MCF 10A (cell line): Measurements from ENCODE around the gene KRT79. TPM values are rescaled to one million over a fixed set of nuclear protein-coding genes. Genes with fewer than 3 reads are reported as not detected.

ENCODE experiments used
- BruUV-seq: library from RNA; stranded (reverse); fragments of 400-500 nt; replicated peaks from 2 replicates; lab custom pipeline; 2021; lab: Mats Ljungman, UMichigan
- CTCF ChIA-PET: fragments of 300-600 bp; sonication (Branson Sonifier 250); formaldehyde crosslinking; extraction: SDS; loops from one replicate; lab custom pipeline; 2021; ENCODE audit warnings: antibody characterized with exemption, inconsistent platforms; lab: Yijun Ruan, JAX
- POLR2A ChIA-PET: fragments of 300-600, 350-650 bp; sonication (Branson Sonifier 250); formaldehyde crosslinking; extraction: SDS; loops from one replicate; lab custom pipeline; 2020; ENCODE audit warnings: antibody characterized with exemption, inconsistent platforms; lab: Yijun Ruan, JAX
- DNase-seq: peaks from one replicate; pipeline ENCODE4 v3.0.0-alpha.2; 2018; ENCODE audit not compliant: unreplicated experiment
- H3K27ac Mint-ChIP-seq: one replicate; pipeline ENCODE4 v1.8.0; 2022; ENCODE audit warnings: mild to moderate bottlenecking, low read depth, mixed read lengths; ENCODE audit not compliant: unreplicated experiment
- H3K27me3 Mint-ChIP-seq: one replicate; pipeline ENCODE4 v1.8.0; 2022; ENCODE audit warnings: mixed read lengths; ENCODE audit not compliant: insufficient read depth, unreplicated experiment
- H3K36me3 Mint-ChIP-seq: one replicate; pipeline ENCODE4 v1.8.0; 2022; ENCODE audit warnings: mild to moderate bottlenecking, moderate library complexity, mixed read lengths; ENCODE audit not compliant: insufficient read depth, unreplicated experiment
- H3K4me1 Mint-ChIP-seq: one replicate; pipeline ENCODE4 v1.8.0; 2022; ENCODE audit warnings: mixed read lengths; ENCODE audit not compliant: insufficient read depth, unreplicated experiment
- H3K4me3 Mint-ChIP-seq: one replicate; pipeline ENCODE4 v1.8.0; 2022; ENCODE audit warnings: mild to moderate bottlenecking, moderate library complexity, mixed read lengths; ENCODE audit not compliant: unreplicated experiment
- H3K9me3 Mint-ChIP-seq: one replicate; pipeline ENCODE4 v1.8.0; 2022; ENCODE audit warnings: mixed read lengths; ENCODE audit not compliant: unreplicated experiment
- CTCF ChIP-seq: fragments of 200-600 bp; IDR thresholded peaks from one replicate; pipeline ENCODE4 v1.8.0; 2022; ENCODE audit warnings: antibody characterized with exemption, mild to moderate bottlenecking; ENCODE audit not compliant: unreplicated experiment
- intact Hi-C: fragments of 100-400 bp; cut with micrococcal nuclease; formaldehyde crosslinking; loops from 2 replicates; pipeline ENCODE4 v1.14.1; 2022
- total RNA-seq: library from RNA; stranded (reverse); gene quantifications from 2 replicates; pipeline ENCODE4 v1.2.3, GENCODE V29; 2022

The KRT79 gene
- total RNA-seq, 1 experiment from 2014 or later, result not detected

GRCh38 chr12:52878507-52879393, 44.6 kb upstream of the KRT79 start:
- intact Hi-C loops, result loop anchor here (1.0 to 10.0 kb wide), 4 partner anchors 487 to 739 kb away; no protein-coding TSS in a partner anchor
- BruUV-seq, result no TSS peak
- peak overlapping the region; percentile 48 for H3K4me3 Mint-ChIP-seq
- H3K9me3 Mint-ChIP-seq, result no peaks in the 10 kb centered on the region
- DNase-seq, result no peak
- peaks cover 56% of the 10 kb centered on the region for H3K4me1 Mint-ChIP-seq
- no peak for TF ChIP-seq CTCF
- no peaks in the 10 kb centered on the region for H3K27me3 Mint-ChIP-seq
- ChIA-PET CTCF (interaction anchor here (0.6 to 24.3 kb wide), 58 partner anchors 8 to 853 kb away, joined by 3 to 747 read pairs (median 5); partner anchors contain the start of genes KRT1, KRT5, KRT6A and KRT73), POLR2A (interaction anchor here (0.6 to 17.0 kb wide), 16 partner anchors 8 to 807 kb away, joined by 3 to 675 read pairs (median 4); partner anchors contain the start of genes KRT5 and KRT6A)
- H3K27ac Mint-ChIP-seq, result peak overlapping the region; percentile 1
- no peaks in the 10 kb centered on the region for H3K36me3 Mint-ChIP-seq

GRCh38 chr12:52877242-52877641, 43.1 kb upstream of the KRT79 start:
- peaks cover 71% of the 10 kb centered on the region for H3K4me1 Mint-ChIP-seq
- DNase-seq, result no peak
- H3K9me3 Mint-ChIP-seq, result no peaks in the 10 kb centered on the region
- H3K27me3 Mint-ChIP-seq, result no peaks in the 10 kb centered on the region
- peak overlapping the region; percentile 28 for H3K4me3 Mint-ChIP-seq
- TF ChIP-seq CTCF, result no peak
- CTCF ChIA-PET, result interaction anchor here (0.7 to 24.3 kb wide), 17 partner anchors 8 to 739 kb away, joined by 3 to 747 read pairs (median 22); partner anchors contain the start of genes KRT5 and KRT85
- H3K36me3 Mint-ChIP-seq, result peaks cover 6% of the 10 kb centered on the region
- peak overlapping the region; percentile 1 for H3K27ac Mint-ChIP-seq
- intact Hi-C loops, result loop anchor here (10.0 kb wide), 1 partner anchor 662 kb away; no protein-coding TSS in a partner anchor
- BruUV-seq, result no TSS peak
- POLR2A ChIA-PET, result interaction anchor here (0.8 to 17.0 kb wide), 11 partner anchors 10 to 738 kb away, joined by 3 to 675 read pairs (median 5); partner anchors contain the start of genes KRT5 and KRT6A

GRCh38 chr12:52876372-52876771, 42.3 kb upstream of the KRT79 start:
- Mint-ChIP-seq H3K36me3 (peaks cover 6% of the 10 kb centered on the region), H3K27me3 (no peaks in the 10 kb centered on the region), H3K9me3 (no peaks in the 10 kb centered on the region), H3K4me3 (no peak overlapping the region), H3K4me1 (peaks cover 80% of the 10 kb centered on the region), H3K27ac (peak overlapping the region; percentile 95)
- ChIA-PET CTCF (interaction anchor here (0.7 to 16.4 kb wide), 7 partner anchors 8 to 727 kb away, joined by 3 to 366 read pairs (median 77); partner anchors contain the start of genes KRT5 and KRT85), POLR2A (interaction anchor here (0.7 to 17.0 kb wide), 17 partner anchors 9 to 728 kb away, joined by 3 to 675 read pairs (median 5); partner anchors contain the start of genes EIF4B, KRT5, KRT6A and KRT80)
- no TSS peak for BruUV-seq
- TF ChIP-seq CTCF, result no peak
- DNase-seq, result peak; percentile 93
- intact Hi-C loops, result loop anchor here (10.0 kb wide), 1 partner anchor 662 kb away; no protein-coding TSS in a partner anchor
